HepG2 (cell line): ENCODE measurements around the gene SAMD10. TPM values are rescaled to one million over a fixed set of nuclear protein-coding genes. Genes with fewer than 3 reads are reported as not detected.

Source experiments
- CERS6 ChIP-seq: sonication (generic); formaldehyde crosslinking; IDR thresholded peaks from 2 replicates; pipeline ENCODE4 v1.5.0; 2020; ENCODE audit warnings: missing genetic modification reagents
- FOXJ3 ChIP-seq: sonication (generic); formaldehyde crosslinking; IDR thresholded peaks from 2 replicates; pipeline ENCODE4 v1.4.0; 2020; ENCODE audit warnings: missing genetic modification reagents, mild to moderate bottlenecking, borderline replicate concordance
- HDAC2 ChIP-seq: sonication (generic); formaldehyde crosslinking; IDR thresholded peaks from 2 replicates; pipeline ENCODE4 v1.4.0; 2020; ENCODE audit warnings: missing genetic modification reagents
- HNRNPL ChIP-seq: fragments of 200-400 bp; formaldehyde crosslinking; IDR thresholded peaks from 2 replicates; pipeline ENCODE4 v1.6.1; 2017; ENCODE audit warnings: mild to moderate bottlenecking, low read depth, low read length
- IKZF4 ChIP-seq: sonication (generic); formaldehyde crosslinking; IDR thresholded peaks from 2 replicates; pipeline ENCODE4 v1.5.1; 2020; ENCODE audit warnings: borderline replicate concordance, mild to moderate bottlenecking, low read depth, missing genetic modification reagents; ENCODE audit errors: not compliant biosample characterization
- KLF11 ChIP-seq: IDR thresholded peaks from 2 replicates; pipeline ENCODE4 v1.6.1; 2016; ENCODE audit warnings: missing compliant biosample characterization
- KLF12 ChIP-seq: sonication (generic); formaldehyde crosslinking; IDR thresholded peaks from 2 replicates; pipeline ENCODE4 v1.4.0; 2020; ENCODE audit warnings: missing genetic modification reagents, borderline replicate concordance
- MLLT10 ChIP-seq: sonication (generic); formaldehyde crosslinking; IDR thresholded peaks from 2 replicates; pipeline ENCODE4 v1.4.0; 2020; ENCODE audit warnings: missing genetic modification reagents
- MXD4 ChIP-seq: IDR thresholded peaks from 2 replicates; pipeline ENCODE4 v1.6.1; 2016; ENCODE audit warnings: mild to moderate bottlenecking, missing biosample characterization, missing genetic modification reagents
- MXI1 ChIP-seq: IDR thresholded peaks from 3 replicates; pipeline ENCODE4 v1.6.1; 2012; ENCODE audit warnings: low read depth, low read length, inconsistent platforms, borderline replicate concordance
- NONO ChIP-seq, 2 experiments: fragments of 450-650 bp in 1 of 2; sonication (generic) in 1 of 2; formaldehyde crosslinking in 1 of 2; IDR thresholded peaks in 1 of 2; conservative IDR thresholded peaks in 1 of 2; 2 replicates each; pipeline versions ENCODE4 v1.6.1 to v1.8.0; 2017 to 2022; ENCODE audit warnings: mild to moderate bottlenecking in 1 of 2, missing genetic modification reagents in 1 of 2, moderate library complexity in 1 of 2
- PCBP2 ChIP-seq: fragments of 200-400 bp; formaldehyde crosslinking; optimal IDR thresholded peaks from 2 replicates; pipeline ENCODE3; 2018; ENCODE audit warnings: low read length, low read depth; ENCODE audit not compliant: poor library complexity, severe bottlenecking
- PLSCR1 ChIP-seq: sonication (generic); formaldehyde crosslinking; IDR thresholded peaks from 2 replicates; pipeline ENCODE4 v1.5.0; 2020; ENCODE audit warnings: missing genetic modification reagents, mild to moderate bottlenecking, borderline replicate concordance
- REL ChIP-seq: sonication (generic); formaldehyde crosslinking; conservative IDR thresholded peaks from 2 replicates; pipeline ENCODE4 v1.8.0; 2022; ENCODE audit warnings: mild to moderate bottlenecking, missing genetic modification reagents, moderate library complexity
- SALL1 ChIP-seq: sonication (generic); formaldehyde crosslinking; IDR thresholded peaks from 2 replicates; pipeline ENCODE4 v1.8.0; 2022; ENCODE audit warnings: mild to moderate bottlenecking, missing genetic modification reagents
- SOX5 ChIP-seq: IDR thresholded peaks from 2 replicates; pipeline ENCODE4 v1.6.1; 2016; ENCODE audit warnings: borderline replicate concordance
- TRIM22 ChIP-seq: fragments of 450-650 bp; IDR thresholded peaks from 2 replicates; pipeline ENCODE4 v1.6.1; 2017
- ZBTB7A ChIP-seq: sonication (generic); formaldehyde crosslinking; IDR thresholded peaks from 2 replicates; pipeline ENCODE4 v1.8.0; 2022; ENCODE audit warnings: mild to moderate bottlenecking, missing genetic modification reagents
- ZBTB8A ChIP-seq: sonication (generic); formaldehyde crosslinking; IDR thresholded peaks from 2 replicates; pipeline ENCODE4 v1.4.0; 2020; ENCODE audit warnings: mild to moderate bottlenecking, low read depth, missing genetic modification reagents, borderline replicate concordance
- ZKSCAN1 ChIP-seq: fragments of 150-350 bp; IDR thresholded peaks from 2 replicates; pipeline ENCODE4 v1.6.1; 2014; ENCODE audit warnings: low read length
- ZNF232 ChIP-seq: sonication (generic); formaldehyde crosslinking; IDR thresholded peaks from 2 replicates; pipeline ENCODE4 v1.4.0; 2020; ENCODE audit warnings: missing genetic modification reagents, borderline replicate concordance
- ZNF253 ChIP-seq: sonication (generic); formaldehyde crosslinking; IDR thresholded peaks from 2 replicates; pipeline ENCODE4 v1.8.0; 2022; ENCODE audit warnings: mild to moderate bottlenecking, missing genetic modification reagents, borderline replicate concordance
- ZNF30 ChIP-seq: sonication (generic); formaldehyde crosslinking; IDR thresholded peaks from 2 replicates; pipeline ENCODE4 v1.5.0; 2020; ENCODE audit warnings: mild to moderate bottlenecking, missing genetic modification reagents
- ZNF430 ChIP-seq: sonication (generic); formaldehyde crosslinking; IDR thresholded peaks from 2 replicates; pipeline ENCODE4 v1.9.0; 2021; ENCODE audit warnings: mild to moderate bottlenecking, missing genetic modification reagents
- ZNF510 ChIP-seq: sonication (generic); formaldehyde crosslinking; IDR thresholded peaks from 2 replicates; pipeline ENCODE4 v1.4.0; 2020; ENCODE audit warnings: low read depth, mild to moderate bottlenecking, missing genetic modification reagents
- ZNF569 ChIP-seq: sonication (generic); formaldehyde crosslinking; IDR thresholded peaks from 2 replicates; pipeline ENCODE4 v1.5.0; 2020; ENCODE audit warnings: mild to moderate bottlenecking, missing genetic modification reagents, moderate library complexity, borderline replicate concordance
- ZNF816 ChIP-seq: sonication (generic); formaldehyde crosslinking; IDR thresholded peaks from 2 replicates; pipeline ENCODE4 v1.8.0; 2022; ENCODE audit warnings: missing genetic modification reagents, mild to moderate bottlenecking, borderline replicate concordance
- polyA plus RNA-seq, 8 experiments: library from polyadenylated mRNA; depleted of rRNA in 3 of 8; stranded (reverse) in 7 of 8; unstranded in 1 of 8; fragments of >200 nt; fragmentation: Illumina TruSeq in 4 of 8; extraction: Trizol in 4 of 8; gene quantifications; 2 replicates each; pipeline versions ENCODE4 v1.2.1 to v1.2.3, GENCODE V29; 2011 to 2016; ENCODE audit warnings: low read depth in 4 of 8, missing spikeins in 1 of 8, mixed read lengths in 1 of 8; ENCODE audit not compliant: insufficient read depth in 1 of 8
- total RNA-seq, 5 experiments: library from RNA; depleted of rRNA; stranded (reverse); fragments of >200 nt; fragmentation: Illumina TruSeq; extraction: Trizol; gene quantifications; 2 replicates each; pipeline ENCODE4 v1.2.3, GENCODE V29; 2016; ENCODE audit warnings: low read depth in 1 of 5

SAMD10 gene
- total and polyA plus RNA-seq, 2 of the 13 experiments (the other 11 are each of a cell fraction or from before 2014, with no cell fraction given): 6.1 to 11.0 TPM

DNA sequence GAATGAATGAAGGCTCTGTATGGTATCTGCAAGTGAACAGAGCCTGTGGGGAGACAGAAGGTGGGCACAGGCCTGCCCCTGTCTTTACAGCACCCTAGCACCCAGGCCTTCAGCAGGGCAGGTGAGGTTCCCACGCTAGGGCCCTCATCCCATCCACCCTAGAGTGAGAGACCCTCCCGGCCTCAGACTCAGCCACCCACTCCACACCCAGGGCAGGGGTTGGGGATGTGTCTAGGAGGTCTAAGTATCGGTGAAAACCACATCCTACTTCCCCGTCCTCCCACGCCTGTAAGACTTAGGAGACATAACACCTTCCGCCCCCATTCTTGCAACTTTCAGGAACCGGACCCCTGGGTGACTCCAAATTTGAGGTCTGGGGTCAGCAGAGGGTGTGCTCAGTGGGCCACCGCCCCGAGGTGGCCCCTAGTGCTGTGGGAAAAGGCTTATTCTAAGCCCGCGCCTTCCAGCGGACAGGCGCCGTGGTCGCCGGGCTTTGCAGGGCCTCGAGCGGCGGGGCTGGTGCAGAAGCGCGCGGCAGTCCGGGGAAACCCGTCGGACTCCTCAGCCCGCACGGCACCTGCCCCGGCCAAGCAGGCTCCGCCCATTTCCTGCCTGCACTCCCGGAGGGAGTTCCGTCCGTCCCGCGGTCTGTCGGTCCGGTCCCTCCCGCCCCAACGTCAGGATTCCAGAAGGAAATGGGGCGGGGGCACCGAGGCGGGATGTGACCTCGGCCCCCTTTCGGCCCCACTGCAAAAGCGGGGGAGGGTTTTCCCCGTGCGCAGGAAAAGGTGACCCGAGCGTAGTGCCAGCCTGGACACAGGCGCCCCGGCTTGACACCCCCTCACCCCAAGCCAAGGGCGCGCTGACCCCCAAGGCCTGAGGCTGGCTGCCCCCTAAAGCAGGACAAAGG, 868 bp downstream of the SAMD10 start (continued):
- TF ChIP-seq ZNF253 (CRISPR knock-in tag) (no peak), PCBP2 (no peak), ZNF569 (CRISPR knock-in tag) (no peak), ZNF430 (CRISPR knock-in tag) (peak; percentile 97), ZKSCAN1 (no peak), HNRNPL (peak; percentile 71; the same call in 1 of the 2 replicates), ZBTB7A (CRISPR knock-in tag) (no peak), MLLT10 (CRISPR knock-in tag) (no peak), PLSCR1 (no peak), TRIM22 (no peak), KLF11 (CRISPR knock-in tag) (peak; percentile 78), REL (CRISPR knock-in tag) (no peak; the same call in 1 of the 2 replicates), FOXJ3 (no peak; the same call in 1 of the 2 replicates), MXI1 (peak; percentile 64; the same call in 1 of the 3 replicates), ZNF232 (CRISPR knock-in tag) (peak; percentile 93), ZNF510 (no peak; the same call in 1 of the 2 replicates), ZBTB8A (CRISPR knock-in tag) (no peak), CERS6 (CRISPR knock-in tag) (peak; percentile 95), SOX5 (CRISPR knock-in tag) (peak; percentile 55), ZNF30 (CRISPR knock-in tag) (peak; percentile 38; the same call in 1 of the 2 replicates), IKZF4 (CRISPR knock-in tag) (no peak), NONO (IDR thresholded peaks at IDR 0.05) (no peak), NONO (CRISPR knock-in tag; conservative IDR thresholded peaks at IDR 0.05) (peak; percentile 76), ZNF816 (CRISPR knock-in tag) (no peak; the same call in 1 of the 2 replicates), KLF12 (CRISPR knock-in tag) (peak; percentile 87), SALL1 (CRISPR knock-in tag) (peak; percentile 86), HDAC2 (CRISPR knock-in tag) (peak; percentile 89), MXD4 (CRISPR knock-in tag) (peak; percentile 94)
